Body of pancreas (tissue), 4 donors: ENCODE results near the gene CBY1. TPM values are rescaled to one million over a fixed set of nuclear protein-coding genes. Genes with fewer than 3 reads are reported as not detected.

Experiments
- ATAC-seq: fragments of 150-250 bp; one replicate; pipeline ENCODE4 v1.9.1; 2016
- DNase-seq, 4 donors: peaks; one replicate each; pipeline ENCODE4 v3.0.0-alpha.2; 2019
- H3K27ac ChIP-seq, 4 donors: fragments of 200-600 bp; sonication (generic); 1 replicate in 3 of 4; 2 replicates in 1 of 4; pipeline versions ENCODE4 v1.5.1 to v1.6.1; 2016 to 2019; ENCODE audit warnings: mild to moderate bottlenecking in 1 of 4, mixed read lengths in 1 of 4, moderate library complexity in 1 of 4
- H3K27me3 ChIP-seq, 2 donors: fragments of 200-600 bp; sonication (generic); one replicate each; pipeline ENCODE4 v1.6.0; 2016; ENCODE audit warnings: mild to moderate bottlenecking in 1 of 2
- H3K36me3 ChIP-seq, 2 donors: fragments of 200-600 bp; sonication (generic); replicated peaks in 1 of 2; 2 replicates each; pipeline ENCODE4 v1.5.1; 2016; ENCODE audit warnings: low read depth in 2 of 2; ENCODE audit not compliant: insufficient read depth in 1 of 2
- H3K4me1 ChIP-seq: fragments of 200-600 bp; sonication (generic); one replicate; pipeline ENCODE4 v1.6.0; 2016
- H3K4me3 ChIP-seq, 2 donors: fragments of 200-600 bp; sonication (generic); 1 replicate in 1 of 2; 2 replicates in 1 of 2; pipeline ENCODE4 v1.5.1; 2016 to 2019
- H3K9me3 ChIP-seq, 3 donors: fragments of 200-600 bp; sonication (generic); 1 replicate in 2 of 3; 2 replicates in 1 of 3; pipeline ENCODE4 v1.5.1; 2016
- POLR2A ChIP-seq, 3 donors: fragments of 450-650 bp; IDR thresholded peaks; one replicate each; pipeline ENCODE4 v1.6.1; 2016; ENCODE audit warnings: antibody characterized with exemption in 3 of 3, mild to moderate bottlenecking in 2 of 3
- WGBS, 2 donors: methylation state at CpG; one replicate each; pipeline ENCODE4 v1.1.5; 2017; 5-methylcytosine and 5-hydroxymethylcytosine counted together
- intact Hi-C: fragments of 100-400 bp; cut with DNase I; formaldehyde crosslinking; loops from one replicate; pipeline ENCODE4 v1.15.1; 2023
- total RNA-seq, 2 donors: library from RNA; depleted of rRNA; stranded (reverse); fragments of >200 nt; gene quantifications; one replicate each; pipeline ENCODE4 v1.1.0, GENCODE V29; 2016
- TF ChIP-seq, protein P1 (sequence below), 7 experiments: fragments of 450-650 bp in 4 of 7; fragments of 200-600 bp in 3 of 7; sonication (generic) in 3 of 7; IDR thresholded peaks; one replicate each; pipeline ENCODE4 v1.5.1; 2016 to 2019; ENCODE audit warnings: antibody characterized with exemption in 7 of 7

The CBY1 gene
- total RNA-seq, 2 donors from 2014 or later = 8.6 to 16.5 TPM

DNA sequence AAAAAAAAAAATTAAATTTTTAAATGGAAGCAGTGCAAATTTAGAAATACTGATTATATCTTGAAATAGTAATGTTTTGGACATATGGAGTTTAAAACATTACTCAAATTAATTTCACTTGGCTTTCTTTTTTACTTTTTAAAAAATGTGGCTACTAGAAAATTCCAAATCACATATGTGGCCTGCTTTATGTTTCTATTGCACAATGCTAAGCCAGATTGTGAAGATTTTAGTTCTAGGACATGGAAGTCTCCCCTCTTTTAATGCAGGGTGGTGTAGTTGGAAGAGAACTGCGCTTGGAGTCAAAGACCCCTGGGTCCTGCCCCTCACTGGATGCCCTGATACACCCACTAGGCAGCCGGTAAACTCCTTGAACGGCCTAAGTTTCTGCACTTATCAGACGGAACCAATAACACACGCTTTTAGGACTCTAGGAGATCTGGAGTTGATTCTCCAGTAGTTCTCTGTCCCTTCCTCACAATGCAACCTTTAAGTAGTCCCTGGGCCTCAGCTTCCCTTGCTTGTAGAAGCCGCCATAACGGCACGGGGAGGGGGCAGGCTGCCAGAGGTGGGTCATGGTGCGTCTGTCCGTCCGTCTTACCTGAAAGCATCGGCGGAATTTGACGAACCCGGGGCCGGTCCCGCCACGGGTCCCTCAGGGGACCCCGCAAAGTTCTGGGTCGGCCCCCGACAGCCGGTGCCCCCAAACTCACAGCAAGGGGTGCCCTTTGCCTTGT, 751 bp upstream of the CBY1 start:
- intact Hi-C loops = no loop called here
- DNase-seq (peak in 1 of 4 donors; percentile 17), ATAC-seq (no peak)
- no peaks in the 10 kb centered on the region for H3K27me3 ChIP-seq
- H3K36me3 ChIP-seq = no peaks in the 10 kb centered on the region
- 7 to 11% methylated on average over 15 to 22 of the region's 22 CpGs for WGBS, 2 donors
- H3K4me1 ChIP-seq = peaks cover 13% of the 10 kb centered on the region
- peak overlapping the region; percentile 70 to 97 for H3K4me3 ChIP-seq
- no peak for TF ChIP-seq POLR2A (IDR thresholded peaks at IDR 0.05)
- TF ChIP-seq, protein P1, sequence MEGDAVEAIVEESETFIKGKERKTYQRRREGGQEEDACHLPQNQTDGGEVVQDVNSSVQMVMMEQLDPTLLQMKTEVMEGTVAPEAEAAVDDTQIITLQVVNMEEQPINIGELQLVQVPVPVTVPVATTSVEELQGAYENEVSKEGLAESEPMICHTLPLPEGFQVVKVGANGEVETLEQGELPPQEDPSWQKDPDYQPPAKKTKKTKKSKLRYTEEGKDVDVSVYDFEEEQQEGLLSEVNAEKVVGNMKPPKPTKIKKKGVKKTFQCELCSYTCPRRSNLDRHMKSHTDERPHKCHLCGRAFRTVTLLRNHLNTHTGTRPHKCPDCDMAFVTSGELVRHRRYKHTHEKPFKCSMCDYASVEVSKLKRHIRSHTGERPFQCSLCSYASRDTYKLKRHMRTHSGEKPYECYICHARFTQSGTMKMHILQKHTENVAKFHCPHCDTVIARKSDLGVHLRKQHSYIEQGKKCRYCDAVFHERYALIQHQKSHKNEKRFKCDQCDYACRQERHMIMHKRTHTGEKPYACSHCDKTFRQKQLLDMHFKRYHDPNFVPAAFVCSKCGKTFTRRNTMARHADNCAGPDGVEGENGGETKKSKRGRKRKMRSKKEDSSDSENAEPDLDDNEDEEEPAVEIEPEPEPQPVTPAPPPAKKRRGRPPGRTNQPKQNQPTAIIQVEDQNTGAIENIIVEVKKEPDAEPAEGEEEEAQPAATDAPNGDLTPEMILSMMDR (IDR thresholded peaks at IDR 0.05) = no peak
- H3K9me3 ChIP-seq = no peaks in the 10 kb centered on the region
- peak overlapping the region; percentile 88 to 96 (median 94) for H3K27ac ChIP-seq

DNA sequence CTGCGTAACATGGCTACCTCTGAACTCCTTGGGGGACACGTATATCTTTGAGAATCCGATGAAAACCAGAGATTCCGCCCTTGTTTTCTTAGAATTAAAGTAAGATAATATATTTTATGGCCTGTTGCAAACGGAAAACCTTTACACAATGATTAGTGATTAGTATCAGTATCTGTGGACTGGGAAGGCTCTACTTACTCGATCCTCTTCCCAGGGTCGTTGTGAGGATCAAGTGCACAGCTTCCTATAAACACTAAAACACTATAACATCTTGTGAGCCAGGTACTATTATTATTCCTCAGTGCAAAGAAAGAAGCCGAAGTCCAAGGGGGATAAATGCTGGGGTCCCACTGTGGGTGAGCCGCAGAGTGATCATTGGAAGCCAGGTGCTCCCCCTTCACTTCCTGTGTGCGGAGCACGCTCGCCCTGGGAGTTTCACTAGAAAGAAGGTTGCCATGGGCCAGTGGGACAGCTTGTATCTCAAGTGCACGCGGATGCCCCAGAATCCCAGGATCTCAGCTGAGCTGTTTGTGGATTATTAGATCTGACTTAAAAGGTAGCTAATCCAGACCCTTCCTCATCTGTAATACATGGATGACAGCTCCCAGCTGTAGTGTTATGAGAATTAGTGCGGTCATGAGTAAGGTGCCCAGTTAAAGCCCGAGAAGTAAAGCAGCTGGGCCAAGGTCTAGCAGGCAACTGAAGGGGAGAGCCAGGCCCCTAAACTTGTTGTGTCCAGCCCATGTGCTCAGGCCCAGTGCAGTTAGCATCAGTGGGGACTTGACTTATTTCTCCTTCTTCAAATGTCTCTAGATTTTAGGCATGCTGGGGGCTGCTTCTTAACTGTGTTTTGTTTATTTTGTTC, 839 bp downstream of the CBY1 start:
- Histone ChIP-seq H3K27ac (peak overlapping the region; percentile 88 to 96 (median 94)), H3K9me3 (no peaks in the 10 kb centered on the region), H3K27me3 (no peaks in the 10 kb centered on the region), H3K4me1 (peaks cover 13% of the 10 kb centered on the region), H3K36me3 (no peaks in the 10 kb centered on the region), H3K4me3 (peak overlapping the region; percentile 70 to 97)
- ATAC-seq = peak; percentile 34
- peak; percentile 39 to 56 (median 40) for DNase-seq
- intact Hi-C loops = no loop called here
- TF ChIP-seq, protein P1 (IDR thresholded peaks at IDR 0.05) = no peak
- no peak for TF ChIP-seq POLR2A (IDR thresholded peaks at IDR 0.05)
- 4 to 7% methylated on average over 14 to 16 of the region's 16 CpGs for WGBS, 2 donors

DNA sequence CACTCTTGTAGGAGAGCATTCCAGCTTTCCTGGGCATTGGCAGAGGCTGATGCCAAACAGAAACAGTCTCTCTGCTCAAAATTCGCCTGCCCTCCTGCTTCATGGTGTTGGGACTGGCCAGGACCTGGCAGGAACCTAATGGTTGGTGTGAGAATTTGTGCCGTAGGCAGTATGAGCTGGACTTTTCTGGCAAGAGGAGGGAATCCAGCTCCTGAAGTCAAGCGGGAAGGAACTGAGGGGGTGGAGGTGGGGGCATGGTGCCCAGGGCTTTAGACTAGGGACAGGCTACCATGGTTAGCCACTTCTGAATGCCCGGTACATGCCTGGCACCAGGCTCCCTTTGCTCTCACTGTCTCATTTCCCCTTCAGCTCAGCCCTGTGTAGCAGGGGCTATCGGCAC, 18.4 kb downstream of the CBY1 start:
- Histone ChIP-seq H3K9me3 (no peaks in the 10 kb centered on the region), H3K36me3 (peaks cover 7 to 14% of the 10 kb centered on the region in 2 donors), H3K27me3 (no peaks in the 10 kb centered on the region), H3K27ac (no peak overlapping the region), H3K4me3 (no peak overlapping the region), H3K4me1 (no peaks in the 10 kb centered on the region)
- TF ChIP-seq, protein P1 (IDR thresholded peaks at IDR 0.05) = no peak
- no peak for TF ChIP-seq POLR2A (IDR thresholded peaks at IDR 0.05)
- intact Hi-C loops = no loop called here
- ATAC-seq = no peak
- DNase-seq = no peak
- 74 to 79% methylated on average over 3 to 5 of the region's 5 CpGs for WGBS, 2 donors

DNA sequence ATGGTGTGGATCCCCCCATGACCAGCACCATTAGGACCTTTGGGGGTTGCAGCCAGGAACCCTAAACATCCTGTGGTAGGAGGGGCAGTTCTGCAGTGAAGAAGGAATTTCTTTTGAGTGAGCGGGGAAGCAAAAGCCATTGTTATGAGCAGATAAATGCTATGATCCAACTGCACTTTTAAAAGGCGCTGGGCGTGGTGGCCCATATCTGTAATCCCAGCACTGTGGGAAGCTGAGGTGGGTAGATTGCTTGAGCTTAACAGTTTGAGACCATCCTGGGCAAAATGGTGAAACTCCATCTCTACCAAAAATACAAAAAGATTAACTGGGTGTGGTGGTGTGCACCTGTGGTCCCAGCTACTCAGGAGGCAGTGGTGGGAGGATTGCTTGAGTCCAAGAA, 19.4 kb downstream of the CBY1 start:
- TF ChIP-seq, protein P1 (IDR thresholded peaks at IDR 0.05) = no peak
- TF ChIP-seq POLR2A (IDR thresholded peaks at IDR 0.05) = no peak
- H3K27ac ChIP-seq = no peak overlapping the region
- intact Hi-C loops = no loop called here
- H3K27me3 ChIP-seq = no peaks in the 10 kb centered on the region
- no peaks in the 10 kb centered on the region for H3K9me3 ChIP-seq
- H3K4me3 ChIP-seq = no peak overlapping the region
- ATAC-seq (no peak), DNase-seq (no peak)
- H3K36me3 ChIP-seq = peaks cover 7 to 13% of the 10 kb centered on the region in 2 donors
- WGBS, 2 donors = 86 to 92% methylated on average over 2 to 3 of the region's 3 CpGs
- no peaks in the 10 kb centered on the region for H3K4me1 ChIP-seq
